ACC112 (cell line): ENCODE results near the gene DPP8.

Source experiments
- H2AFZ ChIP-seq: fragments of 200-600 bp; sonication (generic); one replicate; pipeline ENCODE4 v1.6.0; 2017; ENCODE audit warnings: antibody characterized with exemption, low read length; ENCODE audit not compliant: unreplicated experiment
- H3K27ac ChIP-seq: fragments of 200-600 bp; sonication (generic); 2 replicates; pipeline ENCODE4 v1.5.1; 2014; ENCODE audit warnings: low read depth, mild to moderate bottlenecking, antibody characterized with exemption, low read length, moderate library complexity
- H3K27me3 ChIP-seq: fragments of 200-600 bp; sonication (generic); 2 replicates; pipeline ENCODE4 v1.6.1; 2014; ENCODE audit warnings: mild to moderate bottlenecking, antibody characterized with exemption, low read length, moderate library complexity, mixed read lengths; ENCODE audit not compliant: insufficient read depth
- H3K36me3 ChIP-seq: fragments of 200-600 bp; sonication (generic); 2 replicates; pipeline ENCODE4 v1.6.1; 2016; ENCODE audit warnings: mild to moderate bottlenecking, antibody characterized with exemption, low read length, moderate library complexity, mixed read lengths; ENCODE audit not compliant: insufficient read depth
- H3K4me1 ChIP-seq: fragments of 200-600 bp; sonication (generic); one replicate; pipeline ENCODE4 v1.6.1; 2016; ENCODE audit warnings: low read length, mixed read lengths; ENCODE audit not compliant: insufficient read depth, unreplicated experiment, control insufficient read depth
- H3K4me3 ChIP-seq: fragments of 200-600 bp; sonication (generic); 2 replicates; pipeline ENCODE4 v1.5.1; 2014; ENCODE audit warnings: mild to moderate bottlenecking, low read depth, low read length
- H3K79me2 ChIP-seq: fragments of 200-600 bp; sonication (generic); one replicate; pipeline ENCODE4 v1.6.0; 2016; ENCODE audit warnings: low read length; ENCODE audit not compliant: control insufficient read depth, unreplicated experiment, insufficient read depth

DPP8 gene

DNA sequence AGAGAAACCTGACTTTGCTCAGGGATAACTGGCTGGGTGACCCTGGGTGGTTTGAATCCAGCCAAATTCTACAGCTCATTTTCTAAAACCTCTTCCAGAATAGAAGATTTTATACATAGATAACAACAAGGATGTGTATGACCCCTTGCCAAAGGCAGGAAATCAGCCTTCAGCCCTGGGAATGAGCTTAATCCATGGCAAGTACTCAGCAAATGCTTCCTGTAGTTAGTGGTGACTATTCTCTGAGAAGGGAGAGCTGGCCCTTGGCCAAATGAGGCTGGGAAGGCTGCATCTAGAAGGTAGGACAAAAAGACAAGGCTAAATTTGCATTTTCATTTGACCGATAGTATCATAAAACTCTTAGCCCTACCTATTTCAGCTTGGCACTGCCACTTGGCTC lies 8.1 kb upstream of the DPP8 start:
- no peak overlapping the region for H2AFZ ChIP-seq

DNA sequence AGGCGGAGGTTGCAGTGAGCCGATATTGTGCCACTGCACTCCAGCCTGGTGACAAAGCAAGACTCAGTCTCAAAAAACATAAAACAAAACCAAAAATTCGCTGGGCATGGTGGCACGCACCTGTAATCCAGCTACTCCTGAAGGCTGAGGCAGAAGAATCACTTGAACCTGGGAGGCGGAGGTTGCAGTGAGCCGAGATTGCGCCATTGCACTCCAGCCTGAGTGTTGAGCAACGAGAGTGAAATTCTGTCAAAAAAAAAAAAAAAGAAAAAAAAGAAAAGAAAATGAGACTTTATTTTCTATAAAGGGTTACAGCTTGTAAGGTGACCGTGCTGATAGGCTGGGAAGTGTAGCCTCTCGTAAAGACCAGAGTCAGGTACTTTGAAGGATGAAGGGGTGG lies 6.7 kb upstream of the DPP8 start:
- no peaks in the 10 kb centered on the region for H3K36me3 ChIP-seq
- no peaks in the 10 kb centered on the region for H3K4me1 ChIP-seq
- H3K27me3 ChIP-seq: no peaks in the 10 kb centered on the region

More for the DNA sequence above, 8.1 kb upstream of the DPP8 start:
- Histone ChIP-seq H3K4me3 (no peak overlapping the region), H3K27me3 (no peaks in the 10 kb centered on the region), H3K36me3 (no peaks in the 10 kb centered on the region), H3K79me2 (peaks cover 4% of the 10 kb centered on the region), H3K27ac (no peak overlapping the region), H3K4me1 (no peaks in the 10 kb centered on the region)

DNA sequence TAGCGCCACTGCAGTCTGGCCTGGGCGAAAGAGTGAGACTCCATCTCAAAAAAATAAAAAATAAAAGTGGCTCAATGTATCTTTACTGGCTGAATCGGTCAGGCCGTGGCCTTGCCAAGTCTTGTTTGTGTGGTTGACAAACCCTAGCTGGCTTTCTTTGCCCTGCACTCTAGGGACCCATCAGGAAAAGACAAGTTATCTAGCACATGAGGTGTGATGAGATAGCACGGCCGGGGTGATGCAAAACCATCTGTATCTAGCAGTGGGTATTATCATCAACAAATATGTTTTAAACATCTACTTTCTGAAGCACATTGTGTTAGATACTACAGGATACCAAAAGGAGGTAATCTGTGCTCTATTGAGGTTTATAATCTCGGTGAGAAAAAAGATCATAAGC lies 3.9 kb upstream of the DPP8 start:
- H2AFZ ChIP-seq: no peak overlapping the region
- no peaks in the 10 kb centered on the region for H3K27me3 ChIP-seq
- peaks cover 8% of the 10 kb centered on the region for H3K79me2 ChIP-seq
- H3K36me3 ChIP-seq: no peaks in the 10 kb centered on the region
- H3K4me3 ChIP-seq: no peak overlapping the region
- H3K4me1 ChIP-seq: peaks cover 1% of the 10 kb centered on the region
- no peak overlapping the region for H3K27ac ChIP-seq

More for the DNA sequence above, 6.7 kb upstream of the DPP8 start:
- Histone ChIP-seq H3K27ac (no peak overlapping the region), H3K4me3 (no peak overlapping the region), H2AFZ (no peak overlapping the region), H3K79me2 (no peaks in the 10 kb centered on the region)

GRCh38 chr15:65518633-65519285 lies 1.3 kb upstream of the DPP8 start:
- Histone ChIP-seq H2AFZ (no peak overlapping the region), H3K27me3 (no peaks in the 10 kb centered on the region), H3K27ac (no peak overlapping the region), H3K4me1 (peaks cover 17% of the 10 kb centered on the region), H3K36me3 (no peaks in the 10 kb centered on the region), H3K4me3 (no peak overlapping the region), H3K79me2 (peaks cover 26% of the 10 kb centered on the region)

GRCh38 chr15:65517866-65518207 lies 348 bp upstream of the DPP8 start:
- H3K36me3 ChIP-seq: no peaks in the 10 kb centered on the region
- peak overlapping the region; percentile 34 for H2AFZ ChIP-seq
- H3K4me1 ChIP-seq: peaks cover 24% of the 10 kb centered on the region
- H3K4me3 ChIP-seq: peak overlapping the region; percentile 96
- H3K27ac ChIP-seq: no peak overlapping the region
- peaks cover 28% of the 10 kb centered on the region for H3K79me2 ChIP-seq
- no peaks in the 10 kb centered on the region for H3K27me3 ChIP-seq

DNA sequence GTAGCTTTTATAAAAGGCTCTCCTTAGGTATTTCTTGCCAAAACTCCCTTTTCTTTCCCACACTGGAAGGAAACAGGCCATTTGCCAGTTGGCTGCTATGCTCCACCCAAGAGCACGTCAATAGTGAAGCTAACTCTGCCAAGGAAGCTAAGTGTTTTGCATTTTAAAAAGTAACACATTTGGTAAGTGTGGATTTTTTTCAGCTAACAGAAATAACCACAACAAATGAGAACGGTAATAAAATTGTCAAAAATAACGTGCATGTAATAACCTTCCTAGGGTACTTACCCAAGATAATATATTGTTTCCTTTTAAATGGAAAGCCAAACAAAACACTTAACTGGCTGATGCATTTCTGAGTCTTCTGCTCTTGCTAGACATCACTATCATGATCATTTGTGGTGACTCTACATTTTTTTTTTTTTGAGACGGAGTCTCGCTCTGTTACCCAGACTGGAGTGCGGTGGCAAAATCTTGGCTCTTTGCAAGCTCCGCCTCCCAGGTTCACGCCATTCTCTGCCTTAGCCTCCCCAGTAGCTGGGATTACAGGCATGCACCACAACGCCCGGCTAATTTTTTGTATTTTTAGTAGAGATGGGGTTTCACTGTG lies 4.6 kb downstream of the DPP8 start:
- H3K4me1 ChIP-seq: peaks cover 32% of the 10 kb centered on the region
- H3K79me2 ChIP-seq: peaks cover 42% of the 10 kb centered on the region
- no peaks in the 10 kb centered on the region for H3K27me3 ChIP-seq
- H2AFZ ChIP-seq: no peak overlapping the region
- H3K4me3 ChIP-seq: 0 out of 2 replicates have a peak overlapping the region, but pooled peaks have one; percentile 29
- peaks cover 17% of the 10 kb centered on the region for H3K36me3 ChIP-seq
- peak overlapping the region; percentile 52 for H3K27ac ChIP-seq

GRCh38 chr15:65512189-65512588 lies 5.3 kb downstream of the DPP8 start:
- H3K79me2 ChIP-seq: peaks cover 42% of the 10 kb centered on the region
- no peaks in the 10 kb centered on the region for H3K27me3 ChIP-seq
- H2AFZ ChIP-seq: no peak overlapping the region
- H3K4me3 ChIP-seq: peak overlapping the region; percentile 29; the same call in 1 of the 2 replicates
- peaks cover 17% of the 10 kb centered on the region for H3K36me3 ChIP-seq
- H3K4me1 ChIP-seq: peaks cover 32% of the 10 kb centered on the region
- peak overlapping the region; percentile 52; the same call in 1 of the 2 replicates for H3K27ac ChIP-seq

- Histone ChIP-seq H3K79me2 (peaks cover 16% of the 10 kb centered on the region), H3K27me3 (no peaks in the 10 kb centered on the region), H3K4me1 (peaks cover 19% of the 10 kb centered on the region), H3K4me3 (no peak overlapping the region), H2AFZ (no peak overlapping the region), H3K36me3 (peaks cover 21% of the 10 kb centered on the region), H3K27ac (no peak overlapping the region)
Observed at GRCh38 chr15:65509321-65509720, 8.2 kb downstream of the DPP8 start.

- Histone ChIP-seq H3K79me2 (no peaks in the 10 kb centered on the region), H3K27ac (no peak overlapping the region), H3K4me3 (no peak overlapping the region), H3K36me3 (peaks cover 19% of the 10 kb centered on the region), H3K27me3 (no peaks in the 10 kb centered on the region), H2AFZ (no peak overlapping the region), H3K4me1 (no peaks in the 10 kb centered on the region)
Observed at GRCh38 chr15:65494076-65494475, 23.4 kb downstream of the DPP8 start.

- Histone ChIP-seq H3K36me3 (peaks cover 18% of the 10 kb centered on the region), H2AFZ (no peak overlapping the region), H3K4me3 (no peak overlapping the region), H3K4me1 (no peaks in the 10 kb centered on the region), H3K27ac (no peak overlapping the region), H3K27me3 (no peaks in the 10 kb centered on the region), H3K79me2 (no peaks in the 10 kb centered on the region)
Observed at GRCh38 chr15:65484876-65485275, 32.6 kb downstream of the DPP8 start.

DNA sequence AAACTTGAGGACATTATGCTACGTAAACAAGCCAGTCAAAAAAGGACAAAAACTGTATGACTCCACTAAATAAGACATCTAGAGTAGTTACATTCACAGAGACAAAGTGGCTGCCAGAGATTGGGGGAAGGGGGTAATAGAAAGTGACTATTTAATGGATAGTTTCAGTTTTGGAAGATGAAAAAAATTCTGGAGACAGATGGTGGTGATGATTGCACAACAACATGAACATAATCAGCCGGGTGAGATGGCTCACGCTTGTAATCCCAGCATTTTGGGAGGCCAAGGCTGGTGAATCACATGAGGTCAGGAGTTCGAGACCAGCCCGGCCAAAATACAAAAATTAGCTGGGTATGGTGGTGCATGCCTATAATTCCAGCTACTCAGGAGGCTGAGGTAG lies 40.6 kb downstream of the DPP8 start:
- no peak overlapping the region for H2AFZ ChIP-seq

More for the DNA sequence above, 40.6 kb downstream of the DPP8 start:
- H3K4me1 ChIP-seq: peaks cover 6% of the 10 kb centered on the region
- peak overlapping the region; percentile 7; the same call in 1 of the 2 replicates for H3K27ac ChIP-seq
- peaks cover 11% of the 10 kb centered on the region for H3K36me3 ChIP-seq
- no peaks in the 10 kb centered on the region for H3K27me3 ChIP-seq
- H3K79me2 ChIP-seq: peaks cover 4% of the 10 kb centered on the region
- no peak overlapping the region for H3K4me3 ChIP-seq
